C4-2B (cell line): ENCODE data around the gene CDK18.

Experiments used
- H3K27ac ChIP-seq: fragments of 450-650 bp; 2 replicates; pipeline ENCODE4 v1.5.1; 2017
- CTCF ChIP-seq: fragments of 450-650 bp; conservative IDR thresholded peaks from 2 replicates; pipeline ENCODE4 v1.5.1; 2017; ENCODE audit warnings: mild to moderate bottlenecking
- ZFX ChIP-seq: fragments of 450-650 bp; IDR thresholded peaks from 2 replicates; pipeline ENCODE4 v1.6.1; 2017

The CDK18 gene

GRCh38 chr1:205504311-205505075 lies at the start of gene CDK18:
CDK18 (plus strand) TSS chr1:205504669; CDS start chr1:205523168, 18,499 bp downstream.
- TF ChIP-seq CTCF: no peak
- TF ChIP-seq ZFX: no peak
- H3K27ac ChIP-seq: peak within 1 kb of the TSS; percentile 84

DNA sequence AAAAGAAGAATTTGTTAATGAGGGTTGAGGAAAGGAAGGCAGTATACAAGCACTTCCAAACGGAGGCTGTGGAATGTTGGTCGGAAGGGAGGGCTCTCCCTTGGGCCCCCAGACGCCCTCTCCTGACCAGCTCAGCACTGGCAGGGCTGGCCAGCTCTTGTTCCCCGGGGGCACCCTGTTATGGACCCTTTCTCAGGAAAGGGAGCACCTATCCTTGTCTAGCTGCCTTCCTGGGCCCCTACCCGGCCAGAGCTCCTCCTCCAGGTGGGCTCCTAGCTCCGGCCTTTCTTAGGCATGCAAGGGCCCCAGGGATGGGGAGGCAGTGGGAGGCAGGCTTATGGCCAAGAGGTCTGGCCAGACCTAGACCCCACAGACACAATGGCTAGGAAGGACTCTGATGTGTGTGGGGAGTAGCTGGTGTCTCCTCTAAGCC lies 49.5 kb upstream of the CDK18 start:
- TF ChIP-seq CTCF (no peak), ZFX (no peak)
- no peak overlapping the region for H3K27ac ChIP-seq

- no peak for TF ChIP-seq ZFX
- no peak within 1 kb of the TSS for H3K27ac ChIP-seq
These were observed 48.7 kb upstream of the CDK18 start, which contains the start of gene BLACAT1 for GRCh38 chr1:205455581-205456382. BLACAT1 (minus strand) TSS chr1:205456045.

- TF ChIP-seq CTCF (no peak), ZFX (no peak)
- no peak overlapping the region for H3K27ac ChIP-seq
These were observed 48.0 kb upstream of the CDK18 start for GRCh38 chr1:205456383-205456867.

DNA sequence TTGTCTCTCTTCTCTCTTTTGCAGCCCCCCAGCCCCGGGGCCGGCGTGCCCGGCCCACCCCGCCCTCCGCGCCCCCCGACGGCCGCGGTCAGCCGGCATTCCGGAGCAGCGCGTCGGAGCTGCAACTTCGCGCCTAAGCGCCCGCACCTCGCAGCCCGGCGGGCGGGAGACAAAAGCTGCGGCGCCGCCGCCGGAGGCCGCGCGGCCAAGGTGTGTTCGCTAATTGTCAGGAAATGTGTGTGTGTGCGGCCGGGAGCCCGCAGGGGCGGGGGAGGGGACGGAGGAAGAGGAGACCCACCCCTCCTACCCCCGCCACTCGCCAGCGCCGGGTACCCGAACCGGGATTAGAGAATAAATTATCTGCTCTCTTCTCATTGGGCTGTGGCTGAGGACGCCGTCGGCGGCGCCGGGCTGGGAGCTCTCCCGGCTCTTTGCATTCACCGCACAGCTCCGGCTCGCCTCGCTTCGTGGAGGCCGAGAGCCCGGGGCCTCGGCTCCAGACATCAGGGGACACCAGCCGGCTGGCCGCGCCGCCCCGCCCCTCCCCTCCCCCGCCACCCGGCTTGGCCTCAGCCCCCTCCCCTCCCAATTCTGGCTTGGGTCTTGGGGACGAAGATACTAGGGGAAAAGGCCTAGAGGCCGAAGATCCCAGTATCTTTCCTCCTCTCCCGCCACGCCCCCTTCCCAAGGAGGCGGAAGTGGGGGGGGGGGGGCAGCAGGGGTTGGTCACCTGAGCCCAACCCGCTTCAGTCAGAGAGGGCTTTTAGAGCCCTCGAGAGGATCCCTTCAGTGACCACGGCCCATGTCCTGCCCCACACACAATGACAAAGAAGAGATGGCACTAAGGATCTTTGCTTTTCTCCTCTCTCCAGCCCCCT lies 47.4 kb upstream of the CDK18 start:
- H3K27ac ChIP-seq: no peak overlapping the region

GRCh38 chr1:205458777-205459566 lies 45.5 kb upstream of the CDK18 start:
- no peak for TF ChIP-seq CTCF
- TF ChIP-seq ZFX: no peak
- no peak overlapping the region for H3K27ac ChIP-seq

More for the DNA sequence above, 47.4 kb upstream of the CDK18 start:
- TF ChIP-seq ZFX (no peak), CTCF (no peak)
